ENCODE data around the gene EPB42.
"Not testable (repeated sequence)": the region's sequence is repeated elsewhere in the genome, so short reads cannot be mapped to it uniquely, and the experiment has no call there.

DNA sequence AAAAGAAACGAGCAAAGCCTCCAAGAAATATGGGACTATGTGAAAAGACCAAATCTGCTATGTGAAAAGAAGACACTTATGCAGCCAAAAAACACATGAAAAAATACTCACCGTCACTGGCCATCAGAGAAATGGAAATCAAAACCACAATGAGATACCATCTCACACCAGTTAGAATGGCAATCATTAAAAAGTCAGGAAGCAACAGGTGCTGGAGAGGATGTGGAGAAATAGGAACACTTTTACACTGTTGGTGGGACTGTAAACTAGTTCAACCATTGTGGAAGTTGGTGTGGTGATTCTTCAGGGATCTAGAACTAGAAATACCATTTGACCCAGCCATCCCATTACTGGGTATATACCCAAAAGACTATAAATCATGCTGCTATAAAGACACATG lies 43.7 kb downstream of the EPB42 start:
- TF ChIP-seq EZH2 (IDR thresholded peaks at IDR 0.05; ENCODE audit: borderline replicate concordance, insufficient read depth, low read depth, low read length, poor library complexity, severe bottlenecking): not testable (repeated sequence)
- TF ChIP-seq, protein P1, sequence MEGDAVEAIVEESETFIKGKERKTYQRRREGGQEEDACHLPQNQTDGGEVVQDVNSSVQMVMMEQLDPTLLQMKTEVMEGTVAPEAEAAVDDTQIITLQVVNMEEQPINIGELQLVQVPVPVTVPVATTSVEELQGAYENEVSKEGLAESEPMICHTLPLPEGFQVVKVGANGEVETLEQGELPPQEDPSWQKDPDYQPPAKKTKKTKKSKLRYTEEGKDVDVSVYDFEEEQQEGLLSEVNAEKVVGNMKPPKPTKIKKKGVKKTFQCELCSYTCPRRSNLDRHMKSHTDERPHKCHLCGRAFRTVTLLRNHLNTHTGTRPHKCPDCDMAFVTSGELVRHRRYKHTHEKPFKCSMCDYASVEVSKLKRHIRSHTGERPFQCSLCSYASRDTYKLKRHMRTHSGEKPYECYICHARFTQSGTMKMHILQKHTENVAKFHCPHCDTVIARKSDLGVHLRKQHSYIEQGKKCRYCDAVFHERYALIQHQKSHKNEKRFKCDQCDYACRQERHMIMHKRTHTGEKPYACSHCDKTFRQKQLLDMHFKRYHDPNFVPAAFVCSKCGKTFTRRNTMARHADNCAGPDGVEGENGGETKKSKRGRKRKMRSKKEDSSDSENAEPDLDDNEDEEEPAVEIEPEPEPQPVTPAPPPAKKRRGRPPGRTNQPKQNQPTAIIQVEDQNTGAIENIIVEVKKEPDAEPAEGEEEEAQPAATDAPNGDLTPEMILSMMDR (IDR thresholded peaks at IDR 0.05): not testable (repeated sequence)
